Measurements from ENCODE around the gene TPST1.
"Not testable (repeated sequence)": the region's sequence is repeated elsewhere in the genome, so short reads cannot be mapped to it uniquely, and the experiment has no call there.

Gene TPST1

DNA sequence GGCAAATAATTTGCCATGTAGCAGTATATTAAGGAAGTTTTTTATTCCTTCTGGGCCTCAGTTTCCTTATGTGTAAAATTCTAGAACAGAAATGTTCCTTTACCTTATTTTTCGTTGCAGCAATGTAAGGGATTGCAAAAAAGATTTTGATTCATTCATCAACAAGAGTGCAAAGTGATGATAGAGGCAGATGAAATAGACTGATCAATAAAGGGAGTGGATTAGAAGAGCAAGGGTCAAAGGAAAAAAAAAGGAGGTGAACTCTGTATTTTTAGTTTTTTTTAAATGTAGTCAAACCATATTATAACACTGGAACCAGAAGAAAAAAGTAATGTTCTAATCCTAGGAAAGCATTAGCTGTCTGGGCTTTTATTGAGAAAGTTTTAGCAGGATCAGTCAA lies 14.7 kb downstream of the TPST1 start:
- TF ChIP-seq SUZ12 (IDR thresholded peaks at IDR 0.05; ENCODE audit: extremely low read depth, insufficient read depth, insufficient read length), result no peak
- no peak for TF ChIP-seq YY1 (IDR thresholded peaks at IDR 0.05; ENCODE audit: insufficient read depth, insufficient read length)
- no peak for TF ChIP-seq ZNF274 (IDR thresholded peaks at IDR 0.05; ENCODE audit: low read depth, low read length)
- no peaks in the 10 kb centered on the region for H3K36me3 ChIP-seq (ENCODE audit: insufficient read depth, insufficient read length, low read length)
- H3K9me3 ChIP-seq (ENCODE audit: insufficient read depth, low read length), result no peaks in the 10 kb centered on the region
- no peak overlapping the region for H3K4me3 ChIP-seq (ENCODE audit: insufficient read length, low read depth)
- peaks cover 2% of the 10 kb centered on the region for H3K4me1 ChIP-seq (ENCODE audit: insufficient read depth, insufficient read length)
- no peak for DNase-seq (ENCODE audit: low read depth, low spot score)
- H3K27me3 ChIP-seq (ENCODE audit: insufficient read depth, insufficient read length), result no peaks in the 10 kb centered on the region
- no peak overlapping the region for H3K9ac ChIP-seq (ENCODE audit: insufficient read length, low read depth)

DNA sequence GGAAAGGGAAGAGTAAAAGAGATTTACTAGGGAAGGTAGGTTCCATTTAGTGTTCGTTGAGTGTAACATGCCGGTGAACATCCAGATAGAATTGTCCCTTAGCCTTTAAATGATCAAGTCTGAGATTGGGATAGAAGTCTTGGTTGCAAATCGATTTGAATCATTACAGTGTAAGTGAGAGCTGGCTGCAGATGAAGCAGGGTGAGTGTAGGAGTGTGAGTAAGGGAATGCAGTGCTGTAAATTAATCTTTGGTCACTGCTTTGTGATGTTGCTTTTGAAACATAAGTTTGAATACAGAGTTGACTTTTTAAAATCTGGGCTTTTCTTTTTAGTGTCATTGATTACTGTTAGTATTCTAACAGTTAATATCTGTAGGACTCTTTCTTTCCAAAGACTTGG lies 16.3 kb downstream of the TPST1 start:
- no peak overlapping the region for H3K9ac ChIP-seq (ENCODE audit: insufficient read length, low read depth)
- TF ChIP-seq SUZ12 (IDR thresholded peaks at IDR 0.05; ENCODE audit: extremely low read depth, insufficient read depth, insufficient read length) (no peak), ZNF274 (IDR thresholded peaks at IDR 0.05; ENCODE audit: low read depth, low read length) (no peak)
- H3K9me3 ChIP-seq (ENCODE audit: insufficient read depth, low read length), result no peaks in the 10 kb centered on the region
- no peak overlapping the region for H3K4me3 ChIP-seq (ENCODE audit: insufficient read length, low read depth)
- DNase-seq (ENCODE audit: low read depth, low spot score), result no peak
- H3K36me3 ChIP-seq (ENCODE audit: insufficient read depth, insufficient read length, low read length), result no peaks in the 10 kb centered on the region
- peaks cover 2% of the 10 kb centered on the region for H3K4me1 ChIP-seq (ENCODE audit: insufficient read depth, insufficient read length)
- no peaks in the 10 kb centered on the region for H3K27me3 ChIP-seq (ENCODE audit: insufficient read depth, insufficient read length)

DNA sequence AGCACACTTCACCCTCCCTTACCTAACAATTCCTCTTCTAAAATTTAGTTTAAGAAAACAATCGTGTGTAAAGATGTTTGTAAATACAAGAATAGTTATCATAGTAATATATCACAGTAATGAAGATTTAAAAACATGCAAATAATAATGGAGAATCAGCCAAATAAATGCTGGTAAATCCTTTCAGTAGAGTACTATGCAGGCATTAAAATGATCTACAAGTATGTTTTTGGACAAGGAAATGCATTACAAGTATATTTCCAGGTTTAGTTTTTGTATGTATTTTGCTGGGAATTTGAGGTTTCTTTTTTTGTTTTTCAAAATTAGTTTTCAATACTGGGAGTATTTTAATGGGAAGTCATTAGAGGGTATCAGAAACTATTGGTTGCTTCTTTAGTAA lies 22.7 kb downstream of the TPST1 start:
- Histone ChIP-seq H3K36me3 (ENCODE audit: insufficient read depth, insufficient read length, low read length) (no peaks in the 10 kb centered on the region), H3K9ac (ENCODE audit: insufficient read length, low read depth) (no peak overlapping the region), H3K4me3 (ENCODE audit: insufficient read length, low read depth) (no peak overlapping the region), H3K9me3 (ENCODE audit: insufficient read depth, low read length) (peaks cover 16% of the 10 kb centered on the region), H3K27me3 (ENCODE audit: insufficient read depth, insufficient read length) (no peaks in the 10 kb centered on the region), H3K4me1 (ENCODE audit: insufficient read depth, insufficient read length) (no peaks in the 10 kb centered on the region)
- DNase-seq (ENCODE audit: low read depth, low spot score), result no peak
- no peak for TF ChIP-seq ZNF274 (IDR thresholded peaks at IDR 0.05; ENCODE audit: low read depth, low read length)
- TF ChIP-seq YY1 (IDR thresholded peaks at IDR 0.05; ENCODE audit: insufficient read depth, insufficient read length), result no peak
- no peak for TF ChIP-seq SUZ12 (IDR thresholded peaks at IDR 0.05; ENCODE audit: extremely low read depth, insufficient read depth, insufficient read length)

DNA sequence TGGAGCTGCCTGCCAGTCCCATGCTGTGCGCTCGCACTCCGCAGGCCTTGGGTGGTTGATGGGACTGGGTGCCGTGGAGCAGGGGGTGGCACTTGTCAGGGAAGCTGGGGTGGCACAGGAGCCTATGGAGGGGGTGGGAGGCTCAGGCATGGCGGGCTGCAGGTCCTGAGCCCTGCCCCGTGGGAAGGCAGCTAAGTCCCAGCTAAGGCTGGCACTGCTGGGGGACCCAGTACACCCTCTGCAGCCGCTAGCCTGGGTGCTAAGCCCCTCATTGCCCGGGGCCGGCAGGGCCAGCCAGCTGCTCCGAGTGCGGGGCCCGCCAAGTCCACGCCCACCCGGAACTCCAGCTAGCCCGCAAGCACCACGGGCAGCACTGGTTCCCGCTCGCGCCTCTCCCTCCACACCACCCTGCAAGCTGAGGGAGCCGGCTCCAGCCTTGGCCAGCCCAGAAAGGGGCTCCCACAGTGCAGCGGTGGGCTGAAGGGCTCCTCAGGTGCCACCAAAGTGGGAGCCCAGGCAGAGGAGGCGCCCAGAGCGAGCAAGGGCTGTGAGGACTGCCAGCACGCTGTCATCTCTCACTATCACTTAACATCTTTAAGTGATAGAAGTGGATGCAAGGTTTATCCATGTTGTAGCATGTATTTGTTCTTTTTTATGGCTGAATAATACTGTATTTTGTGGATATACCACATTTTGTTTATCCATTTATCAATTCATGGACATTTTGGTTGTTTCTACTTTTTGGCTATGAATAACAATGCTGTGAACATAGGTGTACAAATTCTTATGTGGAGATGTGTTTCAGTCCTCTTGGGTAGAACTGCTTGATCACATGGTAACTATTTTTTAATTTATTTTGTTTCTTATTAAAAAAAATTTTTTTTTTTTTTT lies 26.4 kb downstream of the TPST1 start:
- H3K9ac ChIP-seq (ENCODE audit: insufficient read length, low read depth); DNase-seq (ENCODE audit: low read depth, low spot score); H3K4me3 ChIP-seq (ENCODE audit: insufficient read length, low read depth); H3K27me3 ChIP-seq (ENCODE audit: insufficient read depth, insufficient read length); H3K36me3 ChIP-seq (ENCODE audit: insufficient read depth, insufficient read length, low read length); H3K4me1 ChIP-seq (ENCODE audit: insufficient read depth, insufficient read length): not testable (repeated sequence)
- peaks cover 21% of the 10 kb centered on the region for H3K9me3 ChIP-seq (ENCODE audit: insufficient read depth, low read length)

DNA sequence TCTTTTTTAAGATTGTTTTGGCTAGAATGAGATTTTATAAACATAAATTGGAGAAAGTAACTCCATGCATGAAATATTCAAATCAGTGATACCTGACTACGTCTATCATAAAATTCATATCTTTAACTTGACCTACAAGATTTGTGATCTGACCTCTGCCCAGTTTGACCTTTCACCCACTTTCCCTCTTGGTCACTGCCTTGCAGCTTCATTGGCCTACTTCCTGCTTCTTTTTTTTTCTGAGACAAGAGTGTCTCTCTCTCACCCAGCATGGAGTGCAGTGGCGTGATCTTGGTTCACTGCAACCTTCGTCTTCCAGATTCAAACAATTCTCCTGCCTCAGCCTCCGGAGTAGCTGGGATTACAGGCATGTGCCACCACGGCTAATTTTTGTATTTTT lies 28.5 kb downstream of the TPST1 start:
- no peaks in the 10 kb centered on the region for H3K4me1 ChIP-seq (ENCODE audit: insufficient read depth, insufficient read length)
- no peak overlapping the region for H3K9ac ChIP-seq (ENCODE audit: insufficient read length, low read depth)
- TF ChIP-seq ZNF274 (IDR thresholded peaks at IDR 0.05; ENCODE audit: low read depth, low read length) (no peak), YY1 (IDR thresholded peaks at IDR 0.05; ENCODE audit: insufficient read depth, insufficient read length) (no peak), SUZ12 (IDR thresholded peaks at IDR 0.05; ENCODE audit: extremely low read depth, insufficient read depth, insufficient read length) (no peak)
- H3K9me3 ChIP-seq (ENCODE audit: insufficient read depth, low read length), result peaks cover 21% of the 10 kb centered on the region
- no peaks in the 10 kb centered on the region for H3K36me3 ChIP-seq (ENCODE audit: insufficient read depth, insufficient read length, low read length)
- H3K27me3 ChIP-seq (ENCODE audit: insufficient read depth, insufficient read length), result no peaks in the 10 kb centered on the region
- H3K4me3 ChIP-seq (ENCODE audit: insufficient read length, low read depth), result no peak overlapping the region
- no peak for DNase-seq (ENCODE audit: low read depth, low spot score)

DNA sequence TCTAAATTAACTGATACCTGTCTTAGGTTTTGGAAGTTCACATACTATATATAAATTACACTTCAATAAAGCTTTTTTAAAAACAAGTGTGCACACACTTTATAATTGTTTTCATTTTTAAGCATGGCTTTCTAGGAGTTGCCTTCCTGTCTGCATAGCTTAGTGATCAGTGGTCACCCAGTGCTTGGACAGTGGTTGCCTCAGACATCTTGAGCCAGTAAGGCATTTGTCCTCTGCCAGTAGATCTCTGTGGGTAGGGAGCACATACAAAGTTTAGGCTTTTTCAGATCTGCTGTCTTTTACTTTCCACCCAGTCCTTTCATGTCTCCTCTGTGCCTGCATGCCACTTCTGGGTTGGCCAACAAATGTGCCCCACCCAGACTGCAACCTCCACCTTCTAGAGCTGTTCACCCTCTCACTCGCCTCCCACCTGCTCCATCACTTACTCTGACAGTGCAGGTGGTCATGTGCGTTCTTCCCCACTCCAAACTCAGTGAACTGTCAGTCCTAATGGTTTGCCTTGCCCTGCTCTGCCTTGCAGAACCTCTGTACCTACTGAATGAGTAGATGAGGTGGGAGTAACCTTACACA lies 31.7 kb downstream of the TPST1 start:
- no peak for DNase-seq (ENCODE audit: low read depth, low spot score)
- no peak for TF ChIP-seq ZNF274 (IDR thresholded peaks at IDR 0.05; ENCODE audit: low read depth, low read length)
- Histone ChIP-seq H3K4me1 (ENCODE audit: insufficient read depth, insufficient read length) (no peaks in the 10 kb centered on the region), H3K36me3 (ENCODE audit: insufficient read depth, insufficient read length, low read length) (peaks cover 9% of the 10 kb centered on the region), H3K4me3 (ENCODE audit: insufficient read length, low read depth) (no peak overlapping the region), H3K27me3 (ENCODE audit: insufficient read depth, insufficient read length) (no peaks in the 10 kb centered on the region), H3K9me3 (ENCODE audit: insufficient read depth, low read length) (peaks cover 14% of the 10 kb centered on the region), H3K9ac (ENCODE audit: insufficient read length, low read depth) (no peak overlapping the region)

DNA sequence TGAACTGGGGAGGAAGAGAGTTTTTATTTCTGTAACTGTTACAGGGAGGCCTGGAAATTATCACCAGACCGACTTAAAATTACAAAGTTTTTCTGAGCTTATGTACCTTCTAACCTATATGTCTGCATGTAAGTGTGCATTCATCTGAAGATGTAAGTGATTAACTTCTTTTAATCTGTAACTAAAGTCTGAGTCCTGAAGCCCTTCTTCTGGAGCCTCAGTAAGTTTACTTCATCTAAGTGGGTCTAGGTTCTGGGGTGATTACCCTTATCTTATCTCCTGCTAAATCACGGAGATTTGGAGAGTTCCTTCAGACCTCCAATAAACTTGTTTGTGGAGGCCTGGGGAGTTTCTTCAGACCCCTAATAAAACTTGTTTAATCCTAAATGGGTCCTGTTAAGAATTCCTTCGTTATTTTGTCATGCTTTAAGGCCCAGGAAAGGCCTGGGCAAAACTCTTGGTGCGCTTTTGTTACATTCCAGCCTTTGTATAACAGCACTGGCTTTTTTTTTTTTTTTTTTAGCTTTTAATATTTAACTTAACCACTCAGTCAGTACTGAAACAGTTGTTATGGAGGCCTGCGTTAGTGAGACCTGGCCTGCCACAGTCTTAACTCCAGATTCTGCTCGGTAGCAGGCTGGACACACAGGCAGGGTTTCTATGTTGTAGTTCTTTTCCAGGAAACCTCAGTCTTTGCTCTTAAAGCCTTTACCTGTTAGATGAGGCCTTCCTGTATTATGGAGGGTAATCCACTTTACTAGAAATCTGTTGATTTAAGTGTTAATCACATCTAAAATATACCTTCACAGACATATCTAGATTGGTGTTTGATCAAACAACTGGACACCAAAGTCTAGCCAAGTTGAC lies 33.0 kb downstream of the TPST1 start:
- DNase-seq (ENCODE audit: low read depth, low spot score), result no peak
- TF ChIP-seq SUZ12 (IDR thresholded peaks at IDR 0.05; ENCODE audit: extremely low read depth, insufficient read depth, insufficient read length), result no peak
- TF ChIP-seq YY1 (IDR thresholded peaks at IDR 0.05; ENCODE audit: insufficient read depth, insufficient read length), result no peak
- no peak for TF ChIP-seq ZNF274 (IDR thresholded peaks at IDR 0.05; ENCODE audit: low read depth, low read length)
- H3K4me3 ChIP-seq (ENCODE audit: insufficient read length, low read depth), result no peak overlapping the region
- no peak overlapping the region for H3K9ac ChIP-seq (ENCODE audit: insufficient read length, low read depth)
- H3K4me1 ChIP-seq (ENCODE audit: insufficient read depth, insufficient read length), result no peaks in the 10 kb centered on the region
- peaks cover 9% of the 10 kb centered on the region for H3K36me3 ChIP-seq (ENCODE audit: insufficient read depth, insufficient read length, low read length)
- no peaks in the 10 kb centered on the region for H3K27me3 ChIP-seq (ENCODE audit: insufficient read depth, insufficient read length)
- peaks cover 2% of the 10 kb centered on the region; the same call in 1 of the 2 replicates for H3K9me3 ChIP-seq (ENCODE audit: insufficient read depth, low read length)
